Activated CD8-positive, alpha-beta memory T cell treated with anti-CD3 and anti-CD28 coated beads, Interleukin-2, amount 50 U/mL, for 24 hours (primary cell): ENCODE measurements around the gene METTL4.
"Not testable (repeated sequence)": the region's sequence is repeated elsewhere in the genome, so short reads cannot be mapped to it uniquely, and the experiment has no call there.

ENCODE experiments used
- DNase-seq: peaks from one replicate; pipeline ENCODE4 v3.0.0-alpha.2; 2020; ENCODE audit errors: extremely low read depth

The METTL4 gene

GRCh38 chr18:2559249-2559648 lies 12.1 kb downstream of the METTL4 start:
- DNase-seq, result no peak

DNA sequence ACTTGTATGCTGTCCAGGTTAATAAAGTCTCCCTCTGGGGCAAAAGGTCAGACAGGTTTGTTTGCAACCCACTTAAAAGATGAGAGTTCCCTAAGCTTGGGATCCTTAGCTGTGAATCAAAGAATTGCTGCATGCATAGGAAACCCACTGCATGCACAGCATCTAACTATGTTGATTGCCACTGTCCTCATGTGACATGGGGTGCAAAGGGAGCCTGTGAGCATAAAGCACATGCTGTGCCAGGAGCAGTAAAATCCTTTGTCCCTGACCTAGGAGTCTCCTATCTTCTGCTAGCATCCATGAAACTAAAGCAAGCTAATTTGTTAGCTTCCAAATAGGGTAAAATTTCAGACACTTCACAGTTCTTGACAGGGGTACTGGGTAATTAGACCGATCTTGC lies 13.8 kb downstream of the METTL4 start:
- no peak for DNase-seq

DNA sequence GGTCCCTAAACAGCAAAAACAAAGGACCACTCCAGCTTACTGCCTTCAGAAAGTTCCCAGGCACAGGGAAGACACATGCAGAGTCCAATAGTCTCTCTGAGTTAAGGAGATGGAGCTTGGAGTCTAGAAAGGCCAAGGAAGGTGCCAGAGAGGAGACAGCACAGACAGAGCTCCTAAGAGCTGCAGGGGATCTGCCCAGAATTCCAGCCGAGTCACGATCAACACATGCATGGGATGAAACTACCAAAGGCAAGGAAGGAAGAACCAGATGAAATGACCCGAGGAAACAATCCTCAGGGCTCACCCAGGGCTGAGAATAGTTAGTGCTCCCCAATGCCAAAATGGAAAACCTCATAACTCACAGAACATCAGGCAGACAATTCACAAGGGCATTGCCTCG lies 15.4 kb downstream of the METTL4 start:
- no peak for DNase-seq

DNA sequence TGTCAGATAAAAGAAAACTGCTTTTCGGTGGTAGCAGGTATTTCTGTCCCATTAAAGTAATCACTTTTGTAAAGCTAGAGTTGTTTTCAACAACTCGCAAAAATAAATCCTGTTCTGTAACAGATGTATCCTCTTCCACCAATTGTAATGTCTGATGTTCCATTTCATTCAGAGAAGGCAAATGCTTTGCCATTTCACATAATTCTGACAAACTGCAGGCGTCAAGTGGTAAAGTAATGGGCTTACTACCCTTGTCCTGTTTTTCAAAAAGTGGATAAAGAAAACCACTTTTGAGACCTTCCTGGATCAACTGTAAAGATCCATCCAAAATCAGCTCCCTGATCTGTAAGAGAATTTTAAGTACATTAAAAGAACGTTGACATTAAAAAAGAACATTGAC lies 16.6 kb downstream of the METTL4 start:
- DNase-seq, result no peak

- no peak for DNase-seq
These were observed 19.9 kb downstream of the METTL4 start for GRCh38 chr18:2551425-2551824.

DNA sequence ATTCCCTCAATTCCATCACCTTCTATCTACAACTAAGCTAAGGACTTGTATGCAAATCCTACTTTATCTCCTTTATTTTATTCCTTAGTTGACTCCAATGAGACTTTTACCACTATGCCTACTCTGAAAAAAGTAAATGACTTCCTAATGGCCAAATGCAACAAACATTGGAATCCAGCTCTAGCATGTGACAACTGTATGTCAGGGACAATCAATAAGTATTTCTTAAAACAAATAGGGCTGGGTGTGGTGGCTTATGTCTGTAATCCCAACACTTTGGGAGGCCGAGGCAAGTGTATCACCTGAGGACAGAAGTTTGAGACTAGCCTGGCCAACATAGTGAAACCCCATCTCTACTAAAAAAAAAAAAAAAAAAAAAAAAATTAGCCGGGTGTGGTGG lies 21.8 kb downstream of the METTL4 start:
- DNase-seq, result no peak

- DNase-seq, result no peak
These were observed 23.7 kb downstream of the METTL4 start for GRCh38 chr18:2547477-2548087.

GRCh38 chr18:2545155-2545554 lies 26.1 kb downstream of the METTL4 start:
- DNase-seq, result no peak

DNA sequence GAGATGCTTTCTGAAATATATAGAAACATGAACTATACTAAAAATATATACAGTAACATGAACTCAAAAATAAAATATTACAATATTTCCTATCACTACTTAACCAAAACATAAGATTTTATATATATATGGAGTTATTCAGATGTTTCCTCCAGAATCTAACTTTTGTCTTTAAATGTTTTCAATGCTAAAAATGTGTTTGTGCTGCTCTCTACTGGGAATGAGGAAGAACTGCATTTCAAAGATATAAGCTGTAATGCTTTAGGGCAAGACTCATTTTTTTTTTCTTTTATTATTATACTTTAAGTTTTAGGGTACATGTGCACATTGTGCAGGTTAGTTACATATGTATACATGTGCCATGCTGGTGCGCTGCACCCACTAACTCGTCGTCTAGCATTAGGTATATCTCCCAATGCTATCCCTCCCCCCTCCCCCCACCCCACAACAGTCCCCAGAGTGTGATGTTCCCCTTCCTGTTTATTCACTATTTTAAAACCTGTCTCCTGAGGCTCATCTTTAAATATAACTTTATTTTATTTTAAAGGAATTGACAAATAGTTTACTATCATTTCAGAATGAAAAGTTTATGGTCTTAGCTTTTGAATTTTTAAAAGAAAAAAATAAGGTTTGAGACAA lies 29.3 kb downstream of the METTL4 start:
- DNase-seq, result not testable (repeated sequence)

GRCh38 chr18:2540575-2540974 lies 30.7 kb downstream of the METTL4 start:
- no peak for DNase-seq

- no peak for DNase-seq
These were observed 32.5 kb downstream of the METTL4 start for GRCh38 chr18:2538844-2539243.

- DNase-seq, result no peak
These were observed 33.1 kb downstream of the METTL4 start for GRCh38 chr18:2538236-2538635.

- DNase-seq, result no peak
These were observed 34.0 kb downstream of the METTL4 start for GRCh38 chr18:2537296-2537695.

- no peak for DNase-seq
These were observed 34.8 kb downstream of the METTL4 start for GRCh38 chr18:2536493-2536892.

DNA sequence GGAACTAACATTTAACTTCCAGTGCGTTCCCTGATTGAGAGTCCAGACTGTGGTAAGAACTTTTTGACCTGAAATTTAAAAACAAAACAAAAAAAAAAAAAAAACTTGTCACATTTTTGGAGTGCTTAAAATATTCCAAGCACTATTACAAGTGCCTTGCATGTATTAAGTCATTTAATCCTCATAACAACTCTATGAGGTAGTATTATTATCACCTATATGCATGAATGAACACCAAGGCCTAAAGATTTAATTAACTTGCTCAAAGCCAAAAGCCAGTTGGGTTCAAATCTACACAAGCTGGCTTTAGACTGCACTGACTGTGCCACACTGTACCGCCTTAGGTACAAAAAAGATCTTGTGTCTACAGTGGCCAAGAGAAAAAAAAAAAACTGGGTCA lies 35.2 kb downstream of the METTL4 start:
- no peak for DNase-seq

DNA sequence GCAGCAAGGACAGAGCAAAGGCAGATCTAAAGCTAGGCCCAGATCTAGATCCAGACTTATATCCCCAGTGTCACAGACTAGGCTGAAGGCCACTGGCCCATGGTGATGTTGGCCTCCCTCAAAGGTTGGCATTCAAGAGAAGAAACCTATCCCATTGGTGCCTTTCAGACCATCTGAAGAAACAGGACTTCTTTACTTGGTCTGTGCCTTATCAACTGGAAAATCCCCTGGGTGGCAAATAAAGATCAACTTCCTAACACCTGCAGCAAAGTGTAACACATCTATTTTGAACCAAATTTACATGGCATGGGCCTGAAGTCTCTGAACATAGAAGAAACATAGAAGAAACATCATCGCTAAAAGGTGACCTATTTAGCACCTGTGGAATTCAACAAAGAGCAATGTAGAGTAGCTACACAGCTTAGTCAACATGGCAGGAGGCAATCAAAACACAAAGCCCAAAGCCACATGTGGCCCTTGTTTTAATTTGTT lies 35.8 kb downstream of the METTL4 start:
- DNase-seq, result no peak

DNA sequence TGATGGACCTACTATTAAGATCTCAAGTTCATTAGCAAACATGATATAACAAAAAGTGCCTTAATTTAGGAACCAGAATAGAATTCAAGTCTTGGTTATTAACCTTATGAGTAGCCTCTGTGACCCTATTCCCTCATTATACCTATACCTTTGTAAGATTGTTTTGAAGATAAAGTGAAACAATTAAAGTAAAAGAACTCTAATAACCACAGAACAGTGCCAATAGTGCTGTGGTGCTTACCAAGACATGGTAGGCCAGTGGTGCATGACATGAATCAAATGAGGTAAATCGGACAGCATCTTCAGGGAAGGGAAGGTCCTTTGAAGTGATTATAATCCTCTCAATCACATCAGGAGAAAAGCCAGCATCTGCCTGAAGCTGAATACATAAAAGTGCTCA lies 36.4 kb downstream of the METTL4 start:
- DNase-seq, result no peak

- no peak for DNase-seq
These were observed 38.5 kb downstream of the METTL4 start for GRCh38 chr18:2532797-2533196.

- no peak for DNase-seq
These were observed 39.6 kb downstream of the METTL4 start for GRCh38 chr18:2531751-2532150.

- DNase-seq, result no peak
These were observed 42.2 kb downstream of the METTL4 start for GRCh38 chr18:2529154-2529553.

DNA sequence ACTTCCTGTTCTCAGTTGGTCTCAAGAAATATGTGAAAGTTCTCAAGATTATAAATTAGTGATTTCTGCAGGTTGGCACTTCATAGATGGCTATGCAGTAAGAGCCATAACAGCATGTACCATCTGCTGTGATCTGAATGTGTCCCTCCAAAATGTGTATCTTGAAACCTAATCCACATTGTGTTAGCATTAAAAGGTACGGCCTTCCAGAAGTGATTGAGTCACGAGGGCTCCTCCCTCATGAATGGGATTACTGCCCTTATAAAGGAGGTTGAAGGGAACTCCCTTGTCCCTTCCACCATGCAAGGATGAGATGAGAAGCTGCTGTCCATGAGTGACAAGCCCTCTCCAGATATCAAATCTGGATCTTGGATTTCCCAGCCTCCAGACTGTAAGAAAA lies 45.0 kb downstream of the METTL4 start:
- DNase-seq, result no peak

GRCh38 chr18:2524794-2525198 lies 46.5 kb downstream of the METTL4 start:
- not testable (repeated sequence) for DNase-seq

DNA sequence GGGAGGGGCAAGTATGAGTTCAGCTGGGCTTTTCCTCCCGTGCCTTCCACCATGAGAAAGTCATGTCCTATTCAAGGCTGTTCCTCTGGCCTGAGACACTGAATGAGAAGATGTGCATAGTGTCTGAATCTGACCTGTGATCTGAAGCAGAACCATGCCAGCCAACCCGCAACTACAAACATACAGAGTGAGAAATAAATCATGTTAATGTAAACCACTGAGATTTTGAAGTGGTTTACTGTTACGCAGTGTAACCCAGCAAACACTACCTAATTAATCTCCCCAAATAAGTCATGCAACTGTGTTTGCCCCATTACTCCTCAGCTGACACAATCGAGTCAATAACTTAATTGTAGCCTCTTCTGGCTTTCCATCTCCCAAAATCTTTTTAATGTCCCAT lies 49.2 kb downstream of the METTL4 start:
- no peak for DNase-seq

DNA sequence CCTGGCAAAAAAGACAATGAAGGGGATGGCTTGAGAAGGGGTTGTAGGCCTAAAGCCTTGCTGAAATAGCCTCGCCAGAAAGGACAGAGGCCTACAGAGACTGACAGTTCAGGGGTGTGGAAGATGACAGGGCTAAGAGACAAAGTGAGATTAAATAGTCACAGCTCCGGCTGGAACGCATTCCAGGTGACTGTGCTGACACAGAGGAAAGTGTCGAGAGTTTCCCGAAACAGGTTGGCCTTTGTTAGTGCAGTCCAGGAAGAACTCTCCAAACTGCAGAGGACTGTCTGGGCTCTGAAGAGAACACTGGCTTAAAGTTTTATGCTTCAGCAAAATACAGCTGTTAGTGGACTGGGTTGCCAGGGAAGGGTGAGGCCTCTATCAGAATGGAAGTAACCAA lies 52.8 kb downstream of the METTL4 start:
- no peak for DNase-seq
